Right atrium auricular region (tissue), 2 donors: ENCODE measurements around the gene PSMD5. TPM values are rescaled to one million over a fixed set of nuclear protein-coding genes. Genes with fewer than 3 reads are reported as not detected.

Experiments used
- DNase-seq: peaks from one replicate; pipeline ENCODE4 v3.0.0-alpha.2; 2019; ENCODE audit warnings: low spot score
- H3K27ac ChIP-seq, 2 donors: fragments of 200-600 bp; sonication (generic); 1 replicate in 1 of 2; 2 replicates in 1 of 2; pipeline ENCODE4 v1.5.1; 2016 to 2019
- H3K27me3 ChIP-seq, 2 donors: fragments of 200-600 bp; sonication (generic); one replicate each; pipeline versions ENCODE4 v1.5.1 to v1.6.0; 2017 to 2019
- H3K36me3 ChIP-seq: fragments of 200-600 bp; sonication (generic); one replicate; pipeline ENCODE4 v1.5.1; 2016
- H3K4me1 ChIP-seq, 2 donors: fragments of 200-600 bp; sonication (generic); one replicate each; pipeline versions ENCODE4 v1.5.1 to v1.6.0; 2017 to 2019
- H3K4me3 ChIP-seq, 2 donors: fragments of 200-600 bp; sonication (generic); 1 replicate in 1 of 2; 2 replicates in 1 of 2; pipeline ENCODE4 v1.5.1; 2017 to 2019; ENCODE audit warnings: mild to moderate bottlenecking in 1 of 2, moderate library complexity in 1 of 2
- H3K9me3 ChIP-seq, 2 donors: fragments of 200-600 bp; sonication (generic); one replicate each; pipeline ENCODE4 v1.5.1; 2019
- CTCF ChIP-seq, 2 donors: fragments of 200-600 bp; sonication (generic); IDR thresholded peaks; one replicate each; pipeline ENCODE4 v1.5.1; 2019; ENCODE audit warnings: antibody characterized with exemption in 2 of 2
- total RNA-seq, 2 donors: library from RNA; depleted of rRNA; stranded (reverse); fragments of >200 nt; gene quantifications; one replicate each; pipeline ENCODE4 v1.1.0, GENCODE V29; 2016

Gene PSMD5
- total RNA-seq, 2 donors from 2014 or later, result 12.8 to 13.9 TPM

GRCh38 chr9:120781236-120781635 lies 61.5 kb downstream of the PSMD5 start:
- H3K4me3 ChIP-seq, result no peak overlapping the region
- no peak for DNase-seq
- no peak for TF ChIP-seq CTCF (IDR thresholded peaks at IDR 0.05)
- no peaks in the 10 kb centered on the region for H3K27me3 ChIP-seq
- H3K9me3 ChIP-seq, result no peaks in the 10 kb centered on the region
- H3K27ac ChIP-seq, result no peak overlapping the region
- peaks cover 31% of the 10 kb centered on the region for H3K36me3 ChIP-seq
- H3K4me1 ChIP-seq, result no peaks in the 10 kb centered on the region

GRCh38 chr9:120780367-120780766 lies 62.4 kb downstream of the PSMD5 start:
- Histone ChIP-seq H3K36me3 (peaks cover 31% of the 10 kb centered on the region), H3K4me1 (no peaks in the 10 kb centered on the region), H3K27ac (no peak overlapping the region), H3K4me3 (no peak overlapping the region), H3K9me3 (no peaks in the 10 kb centered on the region), H3K27me3 (no peaks in the 10 kb centered on the region)
- no peak for TF ChIP-seq CTCF (IDR thresholded peaks at IDR 0.05)
- no peak for DNase-seq

GRCh38 chr9:120779227-120779626 lies 63.5 kb downstream of the PSMD5 start:
- TF ChIP-seq CTCF (IDR thresholded peaks at IDR 0.05), result no peak
- Histone ChIP-seq H3K27me3 (no peaks in the 10 kb centered on the region), H3K4me1 (no peaks in the 10 kb centered on the region), H3K36me3 (peaks cover 34% of the 10 kb centered on the region), H3K27ac (no peak overlapping the region), H3K4me3 (no peak overlapping the region), H3K9me3 (no peaks in the 10 kb centered on the region)
- no peak for DNase-seq

GRCh38 chr9:120778758-120779157 lies 64.0 kb downstream of the PSMD5 start:
- H3K27ac ChIP-seq, result no peak overlapping the region
- H3K9me3 ChIP-seq, result no peaks in the 10 kb centered on the region
- no peak for DNase-seq
- no peak overlapping the region for H3K4me3 ChIP-seq
- no peak for TF ChIP-seq CTCF (IDR thresholded peaks at IDR 0.05)
- peaks cover 34% of the 10 kb centered on the region for H3K36me3 ChIP-seq
- H3K27me3 ChIP-seq, result no peaks in the 10 kb centered on the region
- H3K4me1 ChIP-seq, result no peaks in the 10 kb centered on the region

- no peaks in the 10 kb centered on the region for H3K4me1 ChIP-seq
- H3K27ac ChIP-seq, result no peak overlapping the region
- no peak for TF ChIP-seq CTCF (IDR thresholded peaks at IDR 0.05)
- DNase-seq, result no peak
- H3K36me3 ChIP-seq, result peaks cover 34% of the 10 kb centered on the region
- no peak overlapping the region for H3K4me3 ChIP-seq
- no peaks in the 10 kb centered on the region for H3K27me3 ChIP-seq
- no peaks in the 10 kb centered on the region for H3K9me3 ChIP-seq
Measured at GRCh38 chr9:120777229-120777628, 65.5 kb downstream of the PSMD5 start.

GRCh38 chr9:120776788-120777187 lies 65.9 kb downstream of the PSMD5 start:
- no peak for TF ChIP-seq CTCF (IDR thresholded peaks at IDR 0.05)
- Histone ChIP-seq H3K27ac (no peak overlapping the region), H3K27me3 (no peaks in the 10 kb centered on the region), H3K9me3 (no peaks in the 10 kb centered on the region), H3K36me3 (peaks cover 34% of the 10 kb centered on the region), H3K4me3 (no peak overlapping the region), H3K4me1 (no peaks in the 10 kb centered on the region)
- no peak for DNase-seq
